HG03520 (cell line): Measurements from ENCODE around the gene GNLY.
"Not testable (repeated sequence)": the region's sequence is repeated elsewhere in the genome, so short reads cannot be mapped to it uniquely, and the experiment has no call there.

Experiments used
- ATAC-seq: cut with Tn5 transposase; IDR thresholded peaks from one replicate; pipeline ENCODE4 v1.9.1; 2021; ENCODE audit warnings: mild to moderate bottlenecking, moderate library complexity; ENCODE audit not compliant: unreplicated experiment

Gene GNLY

DNA sequence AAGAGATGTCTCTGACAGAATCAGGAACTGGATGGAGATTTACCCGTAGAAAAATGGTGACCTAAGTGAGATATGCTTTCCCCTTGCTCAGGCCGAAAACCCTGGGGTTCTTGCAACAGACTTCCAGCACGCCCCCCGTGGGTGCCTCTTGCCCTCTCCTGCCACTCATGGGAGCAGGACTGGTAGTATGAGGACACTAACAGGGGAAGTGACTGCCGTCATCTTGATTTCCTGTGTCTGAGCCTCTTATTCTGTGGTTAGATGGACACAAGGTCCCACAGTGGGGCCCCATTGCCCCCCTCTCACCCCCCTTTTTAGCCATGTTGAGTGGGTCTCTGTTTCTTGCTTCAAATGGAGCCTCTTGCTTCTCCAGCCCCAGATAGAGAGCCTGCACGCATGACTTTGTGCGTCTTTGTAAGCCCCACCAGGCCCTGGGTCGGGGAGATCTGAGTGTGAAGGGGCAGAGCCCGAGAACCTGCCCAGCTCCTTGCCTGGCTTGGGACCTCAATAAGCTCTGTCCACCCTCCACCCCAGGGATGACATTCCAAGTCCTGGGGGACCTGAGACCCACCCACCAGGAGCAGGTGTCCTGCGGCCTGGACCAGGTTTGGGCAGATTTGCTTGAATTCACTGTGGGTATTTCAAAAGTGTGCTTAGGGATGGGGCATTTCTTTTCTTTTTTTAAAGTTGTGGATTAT lies 12.6 kb downstream of the GNLY start:
- ATAC-seq: no peak

DNA sequence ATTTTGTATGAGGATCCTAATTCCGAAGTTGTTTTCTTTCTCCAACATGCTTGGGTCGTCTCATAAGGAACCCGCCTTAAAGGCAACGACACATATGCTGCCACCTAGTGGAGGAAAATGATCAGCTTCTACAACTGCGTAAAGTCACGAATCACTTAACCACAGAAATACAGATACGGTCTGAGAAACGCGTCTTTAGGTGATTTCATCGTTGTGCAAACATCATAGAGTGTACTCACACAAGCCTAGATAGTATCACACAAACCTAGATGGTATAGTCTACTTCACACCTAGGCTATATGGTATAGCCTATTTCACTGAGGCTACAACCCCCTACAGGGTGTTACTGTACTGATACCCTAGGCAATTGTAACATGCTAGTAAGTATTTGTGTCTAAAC lies 13.1 kb downstream of the GNLY start:
- peak; percentile 55 for ATAC-seq

DNA sequence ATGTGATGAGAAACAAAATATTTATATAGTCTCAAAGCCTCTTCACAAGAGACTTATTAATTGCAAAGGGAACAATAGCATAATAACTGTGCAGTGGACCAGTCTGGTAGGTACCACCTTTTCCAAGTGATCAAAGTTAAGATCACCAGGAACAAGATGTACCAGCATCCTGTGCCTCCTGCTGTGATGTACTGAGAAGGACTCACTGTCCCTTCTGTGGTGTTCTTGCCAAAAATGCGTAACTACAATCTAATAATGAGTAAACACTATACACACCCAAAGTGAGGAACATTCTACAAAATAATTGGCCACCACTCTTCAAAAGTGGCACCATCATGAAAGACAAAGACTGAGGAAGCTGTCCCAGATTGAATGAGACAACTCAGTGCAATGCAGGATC lies 14.5 kb downstream of the GNLY start:
- no peak for ATAC-seq

DNA sequence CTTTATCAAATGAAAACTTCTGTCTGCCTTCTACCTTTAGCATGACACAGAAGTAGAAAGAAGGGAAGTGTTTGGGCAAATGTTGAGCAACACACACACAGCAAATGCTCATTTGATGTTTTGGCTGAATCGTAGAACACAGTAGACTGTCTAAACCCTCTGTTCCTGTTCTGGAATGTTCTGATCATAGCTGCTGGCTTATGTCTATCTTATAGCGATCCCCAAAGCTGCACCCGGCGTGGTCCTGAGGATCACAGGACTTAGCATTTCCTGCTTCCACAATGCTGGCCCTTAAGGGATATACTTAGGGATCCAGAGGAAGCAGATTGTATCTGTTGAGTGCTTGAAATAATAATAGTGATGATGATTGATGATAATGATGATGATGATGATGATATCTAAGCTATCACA lies 15.2 kb downstream of the GNLY start:
- ATAC-seq: no peak

DNA sequence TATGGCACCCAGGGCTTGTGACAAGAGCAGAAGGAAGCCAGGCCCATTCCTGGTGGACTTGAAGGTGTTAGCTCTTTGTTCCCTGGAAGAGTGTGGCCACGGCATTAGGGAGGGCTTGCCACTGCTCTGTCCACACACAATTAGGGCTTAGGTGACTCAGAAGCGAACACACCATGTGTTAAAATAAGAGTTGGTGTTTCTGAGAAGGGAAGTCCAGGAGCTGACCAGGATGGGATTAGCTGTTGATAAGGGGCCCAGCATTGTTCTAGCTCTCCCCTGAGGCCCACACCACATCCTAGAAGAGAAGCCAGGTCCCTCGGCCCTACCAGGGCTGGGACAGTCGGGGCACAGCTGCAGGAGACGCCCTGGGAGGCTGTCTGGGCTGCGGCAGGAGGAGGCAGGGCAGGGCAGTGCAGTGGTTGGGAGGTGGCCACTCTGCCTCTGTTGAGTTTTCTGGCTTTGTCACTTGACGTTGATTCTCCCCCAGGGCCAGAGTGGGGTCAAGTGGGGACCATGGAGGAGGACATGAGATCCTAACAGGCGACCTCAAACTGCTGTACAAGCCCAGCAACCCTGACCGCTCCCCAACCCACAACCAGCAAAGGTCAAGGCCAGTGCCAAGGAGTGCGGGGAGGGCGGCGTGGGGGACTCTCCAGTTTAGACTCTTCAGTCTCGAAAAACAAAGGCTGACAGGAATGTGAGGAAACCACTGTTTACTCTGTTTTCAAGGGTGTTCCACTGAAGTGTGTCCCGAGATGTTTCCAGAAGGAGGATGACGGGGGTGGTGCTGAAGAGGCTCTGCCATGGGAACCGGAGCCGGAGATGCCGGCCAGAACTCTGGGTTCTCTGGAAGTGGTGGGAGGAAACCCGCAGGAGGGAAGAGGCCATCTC lies 16.8 kb downstream of the GNLY start:
- no peak for ATAC-seq

DNA sequence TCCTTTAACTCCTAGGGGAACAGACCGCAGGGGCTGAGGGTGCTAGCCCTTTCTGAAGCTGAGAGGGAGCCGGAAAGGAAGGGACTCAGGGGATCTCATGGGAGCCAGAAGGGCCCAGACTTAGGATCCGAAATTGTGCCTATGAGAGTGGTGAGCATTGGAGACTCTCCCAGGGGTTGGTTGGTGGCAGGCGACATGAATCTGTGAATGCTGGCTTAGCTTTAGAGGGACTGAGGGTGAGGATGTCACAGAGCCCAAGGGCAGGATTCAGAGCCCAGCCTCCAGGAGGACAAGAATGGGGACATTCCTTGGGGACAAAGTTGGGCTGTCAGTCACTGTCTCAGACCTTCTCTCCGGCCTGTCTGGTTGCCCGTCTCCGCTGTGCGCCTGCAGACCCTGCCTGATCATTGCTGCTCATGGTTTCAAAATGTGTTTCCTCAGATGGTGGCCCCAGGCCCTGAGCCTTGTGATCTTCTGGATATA lies 17.5 kb downstream of the GNLY start:
- ATAC-seq: no peak

DNA sequence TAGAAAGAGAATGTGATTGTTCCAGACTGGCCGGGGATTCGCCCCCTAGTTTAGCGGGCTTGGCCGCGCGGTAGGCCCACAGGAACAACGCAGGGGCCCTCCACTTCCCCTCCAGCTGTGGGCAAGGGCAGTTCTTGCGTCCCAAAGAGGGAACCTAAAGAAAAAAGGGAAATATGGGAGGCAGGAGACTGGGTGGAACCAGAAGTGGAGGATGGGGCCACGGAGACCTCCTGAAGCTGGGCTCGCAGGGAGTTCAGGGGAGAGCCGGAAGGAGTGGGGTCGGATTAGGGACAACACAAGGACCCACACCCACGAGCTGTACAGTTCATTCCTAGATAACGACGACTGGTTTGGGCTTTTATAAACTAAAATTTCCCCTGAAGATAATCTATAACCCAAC lies 18.2 kb downstream of the GNLY start:
- no peak for ATAC-seq

DNA sequence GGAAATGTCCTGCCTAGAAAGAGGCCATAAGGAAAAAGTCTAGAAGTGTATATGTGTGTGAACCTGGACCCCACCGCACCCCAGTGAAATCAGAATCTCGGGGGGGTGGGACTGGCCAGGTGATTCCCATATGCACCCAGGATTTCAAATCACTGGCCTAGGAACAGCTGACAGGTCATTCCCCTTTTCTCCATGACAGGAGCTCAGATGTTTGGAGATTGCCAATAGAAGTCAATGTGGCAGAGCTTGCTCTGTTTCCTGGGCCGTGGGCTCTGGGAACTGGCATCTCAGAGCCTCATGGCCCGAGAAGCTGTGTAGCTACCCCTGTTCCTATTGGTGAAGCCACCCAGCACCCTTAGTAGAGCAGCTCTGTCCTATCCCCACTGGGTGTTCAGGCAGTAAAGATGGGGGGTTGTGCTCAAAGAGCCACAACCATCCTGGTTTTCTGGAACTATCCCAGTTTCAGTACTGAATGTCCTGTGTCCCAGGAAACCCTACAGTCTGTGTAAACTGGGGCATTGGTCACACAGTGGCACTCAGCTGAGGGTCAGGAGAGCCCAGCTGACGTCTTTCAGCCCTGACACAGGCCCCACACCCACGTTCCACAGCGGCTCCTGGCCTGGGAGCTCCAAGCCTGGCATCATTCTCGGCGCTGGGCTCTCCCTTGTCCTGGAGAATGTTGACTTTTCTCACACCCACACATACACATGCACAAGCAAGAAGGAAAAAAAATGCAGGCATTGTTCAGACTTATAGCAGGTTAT lies 18.9 kb downstream of the GNLY start:
- ATAC-seq: no peak

DNA sequence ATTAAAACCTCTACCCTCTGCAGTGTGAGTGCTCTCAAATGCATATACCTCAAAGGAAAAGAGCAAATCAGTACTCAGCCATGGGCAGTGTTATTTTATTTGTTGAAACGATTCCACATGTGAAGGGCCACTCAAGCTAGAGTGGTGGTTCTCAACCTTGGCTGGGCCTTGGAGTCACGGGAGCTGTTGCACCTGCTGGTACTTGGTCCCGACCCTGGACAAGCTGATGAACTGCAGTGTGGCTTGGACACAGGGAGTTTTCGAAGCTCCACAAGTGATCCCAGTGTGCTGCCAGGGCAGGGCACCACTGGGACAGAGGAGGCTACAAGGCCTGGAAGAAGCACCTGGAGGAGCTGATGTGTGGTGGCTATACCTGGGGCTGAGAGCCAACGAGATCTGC lies 19.7 kb downstream of the GNLY start:
- ATAC-seq: no peak

DNA sequence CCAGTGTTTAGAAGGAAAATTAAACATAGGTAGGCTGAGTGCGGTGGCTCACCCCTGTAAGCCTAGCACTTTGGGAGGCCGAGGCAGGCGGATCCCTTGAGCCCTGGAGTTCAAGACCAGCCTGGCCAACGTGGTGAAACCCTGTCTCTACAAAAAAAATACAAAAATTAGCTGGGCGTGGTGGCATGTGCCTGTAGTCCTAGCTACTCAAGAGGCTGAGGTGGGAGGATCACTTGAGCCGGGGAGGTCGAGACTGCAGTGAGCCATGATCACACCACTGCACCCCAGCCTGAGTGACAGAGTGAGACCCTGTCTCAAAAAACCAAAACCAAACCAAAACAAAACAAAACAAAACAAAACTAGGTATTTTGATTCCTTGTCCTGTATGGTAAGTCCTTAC lies 20.3 kb downstream of the GNLY start:
- not testable (repeated sequence) for ATAC-seq

DNA sequence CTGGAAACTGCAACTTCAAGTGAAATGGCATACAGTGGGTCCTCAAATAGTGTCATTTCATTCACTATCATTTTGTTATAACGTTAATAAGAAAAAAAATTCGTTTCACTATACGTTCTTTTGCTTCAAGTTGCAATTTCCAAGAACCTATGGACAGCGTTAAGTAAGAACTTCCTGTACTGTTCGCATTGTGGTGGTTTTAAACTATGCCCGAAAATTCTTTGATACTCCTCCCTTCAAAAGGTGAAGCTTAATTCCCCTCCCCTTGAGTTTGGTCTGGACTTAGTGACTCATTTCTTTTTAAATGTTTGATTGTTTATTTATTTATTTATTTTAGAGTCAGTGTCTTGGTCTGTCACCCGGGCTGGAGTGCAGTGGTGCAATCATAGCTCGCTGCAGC lies 20.7 kb downstream of the GNLY start:
- ATAC-seq: no peak

DNA sequence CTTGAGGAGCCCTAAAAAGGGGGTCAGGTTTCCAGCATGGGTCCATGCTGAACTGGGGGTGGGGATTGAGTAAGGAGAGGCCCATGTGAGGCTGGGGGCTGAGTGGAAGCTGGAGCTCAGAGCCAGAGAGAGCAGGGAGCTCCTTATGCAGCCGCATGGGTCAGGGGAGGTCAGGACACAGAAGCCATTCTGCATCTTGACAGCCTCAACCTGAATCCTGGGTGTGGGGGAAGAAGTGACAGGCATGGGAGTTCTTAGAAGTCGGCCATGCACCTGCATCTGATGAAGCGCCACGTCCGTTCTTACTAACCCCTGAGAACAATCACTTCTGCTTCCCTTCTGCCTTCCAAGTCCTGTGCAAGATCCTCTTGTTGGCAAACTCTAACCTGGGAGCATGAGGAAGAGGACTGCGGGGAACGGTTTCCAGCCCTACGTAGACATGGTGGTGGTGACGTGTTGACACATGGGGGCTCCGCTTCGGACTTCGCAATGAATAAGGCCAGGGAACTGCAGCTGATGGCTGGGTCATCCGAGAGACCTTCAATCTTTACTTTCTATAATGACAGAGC lies 22.3 kb downstream of the GNLY start:
- no peak for ATAC-seq

DNA sequence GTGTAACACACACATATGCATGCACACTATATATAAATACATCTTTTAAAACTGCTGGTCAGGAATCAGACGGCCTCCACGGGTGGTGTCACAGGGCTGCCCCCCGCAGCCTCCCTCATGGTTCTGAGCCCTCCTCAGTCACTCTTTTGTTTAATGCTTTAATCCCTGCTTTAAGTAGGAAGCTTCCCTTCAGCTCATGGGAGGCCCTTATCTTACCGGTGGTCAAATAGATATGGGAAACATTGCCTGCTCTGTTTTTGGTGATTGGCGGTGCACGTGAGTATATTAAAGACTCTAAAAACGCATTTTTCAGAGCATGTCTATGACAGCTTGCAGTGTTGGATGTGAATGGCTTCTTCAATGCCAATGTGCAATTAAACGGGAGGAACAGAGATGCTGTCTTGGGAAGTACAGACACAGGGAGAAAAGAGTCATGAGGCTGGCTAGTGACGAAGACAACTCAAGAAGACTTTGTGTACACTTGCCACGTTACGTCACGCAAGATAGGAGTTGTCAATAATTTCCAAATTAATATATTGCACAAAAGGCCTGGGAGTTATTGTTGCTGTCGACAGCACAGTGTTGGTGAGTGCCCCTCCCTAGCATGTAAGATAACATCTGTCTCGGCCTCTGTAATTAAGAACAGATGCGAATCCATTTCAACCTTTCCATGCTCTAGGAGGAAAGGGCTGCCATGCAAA lies 23.3 kb downstream of the GNLY start:
- no peak for ATAC-seq

DNA sequence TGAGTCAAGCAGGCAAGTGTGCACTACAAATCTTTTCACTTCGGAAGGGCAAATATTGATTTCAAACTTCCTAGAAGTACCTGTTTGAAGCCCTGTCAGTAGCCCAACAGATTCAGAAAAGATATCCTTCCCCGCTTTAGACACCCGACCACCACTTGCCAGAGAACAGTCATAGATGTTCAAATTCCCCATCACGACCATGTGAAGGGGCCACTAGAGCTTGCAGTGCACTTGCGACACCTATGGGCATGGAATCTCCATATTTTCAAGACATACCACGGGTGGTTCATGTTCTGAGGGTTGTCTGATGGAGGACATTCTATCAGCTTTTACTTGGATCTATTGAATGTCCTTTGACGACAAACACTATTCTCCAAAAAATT lies 23.8 kb downstream of the GNLY start:
- ATAC-seq: no peak

DNA sequence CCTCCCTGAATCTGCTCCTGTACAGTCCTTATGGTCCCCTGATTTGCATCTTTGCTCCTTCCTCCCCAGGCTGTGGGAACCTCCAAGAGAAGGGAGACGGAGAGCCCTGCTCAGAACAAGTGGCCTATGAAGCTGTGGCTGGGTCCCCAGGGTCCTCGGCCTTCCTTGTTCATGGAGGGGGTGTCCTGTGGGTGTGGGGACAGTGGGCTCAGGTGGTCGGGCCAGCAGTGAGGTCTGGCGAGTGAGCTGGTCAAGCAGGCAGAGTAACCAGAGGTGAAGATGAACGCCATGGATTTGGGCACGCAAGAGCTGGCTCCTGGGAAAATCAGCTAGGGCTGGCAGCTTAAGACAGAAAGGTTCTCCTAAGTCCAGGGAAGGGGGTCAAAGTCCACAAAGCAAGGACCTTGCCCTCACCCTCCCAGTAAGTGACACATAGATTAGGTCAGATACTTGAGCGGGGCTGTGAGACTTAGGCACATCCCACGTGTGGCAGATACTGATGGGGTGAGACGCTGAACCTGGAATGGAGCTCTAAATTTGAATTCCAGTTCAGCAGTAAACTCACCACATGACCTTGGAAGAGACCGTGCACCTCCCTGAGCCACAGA lies 24.8 kb downstream of the GNLY start:
- ATAC-seq: no peak

DNA sequence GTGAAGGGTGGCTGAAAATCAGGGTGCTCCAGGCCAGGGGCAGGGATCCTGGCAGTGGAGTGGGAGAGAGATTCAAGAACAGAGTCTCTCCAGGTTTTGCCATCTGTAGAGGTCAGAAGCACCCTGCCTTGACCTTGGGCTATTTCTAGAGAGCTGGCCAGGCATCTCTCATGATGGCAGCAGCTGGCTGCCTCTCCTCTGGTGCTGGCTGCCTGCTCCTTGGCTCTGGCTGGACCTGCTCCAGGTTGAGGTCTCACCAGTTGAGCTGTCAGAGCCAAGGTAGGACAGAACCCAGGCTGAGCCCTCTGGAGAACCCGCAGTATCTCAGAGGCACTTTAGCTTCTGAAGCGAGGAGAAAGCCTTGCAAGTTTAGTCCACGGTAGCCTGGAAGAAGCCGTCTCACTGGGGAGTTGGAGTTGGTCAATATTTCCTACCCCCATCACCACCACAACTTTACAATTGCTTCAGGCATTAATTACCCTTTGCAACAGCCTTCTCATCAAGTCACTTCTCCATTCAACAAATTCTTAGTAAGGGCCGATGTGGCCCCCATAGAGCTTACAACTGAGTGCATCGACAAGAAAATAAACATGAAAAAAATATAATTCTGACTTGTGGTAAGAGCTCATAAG lies 25.6 kb downstream of the GNLY start:
- ATAC-seq: no peak

DNA sequence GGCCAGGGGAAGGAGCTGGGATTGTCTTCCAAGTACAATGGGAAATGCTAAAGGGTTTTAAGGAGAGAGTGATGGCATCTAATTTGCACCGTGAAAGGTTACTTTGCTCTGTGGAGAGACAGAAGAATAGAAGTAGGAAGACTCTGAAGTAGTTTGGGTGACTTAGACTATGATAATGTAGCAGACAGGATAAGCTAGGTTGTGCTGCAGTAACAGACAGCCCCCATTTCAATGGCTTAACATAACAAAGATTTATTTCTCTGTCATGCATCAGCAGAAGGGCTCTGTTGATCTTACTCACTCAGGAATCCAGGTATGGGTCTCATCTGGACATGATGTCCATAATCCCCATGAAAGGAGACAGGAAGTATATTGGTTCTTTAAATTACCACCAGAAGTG lies 26.4 kb downstream of the GNLY start:
- no peak for ATAC-seq

DNA sequence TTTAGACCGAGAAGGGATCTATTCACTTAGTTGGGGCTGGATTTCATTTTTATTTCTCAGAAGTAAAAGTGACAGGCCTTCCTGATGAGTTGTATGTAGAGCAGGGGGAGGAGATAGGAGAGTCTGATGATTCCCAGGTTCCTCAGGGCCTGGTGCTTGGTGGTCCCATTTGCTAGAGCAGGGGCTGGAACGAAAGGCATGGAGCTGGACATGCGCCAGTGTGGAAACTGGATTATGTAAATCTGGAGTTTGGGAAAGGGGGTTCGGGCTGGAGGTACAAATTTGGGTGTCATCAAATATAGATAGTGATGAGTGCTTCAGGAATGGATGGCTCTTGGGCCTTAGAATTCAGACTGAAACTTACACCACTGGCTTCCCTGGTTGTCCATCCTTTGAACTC lies 27.5 kb downstream of the GNLY start:
- ATAC-seq: no peak

DNA sequence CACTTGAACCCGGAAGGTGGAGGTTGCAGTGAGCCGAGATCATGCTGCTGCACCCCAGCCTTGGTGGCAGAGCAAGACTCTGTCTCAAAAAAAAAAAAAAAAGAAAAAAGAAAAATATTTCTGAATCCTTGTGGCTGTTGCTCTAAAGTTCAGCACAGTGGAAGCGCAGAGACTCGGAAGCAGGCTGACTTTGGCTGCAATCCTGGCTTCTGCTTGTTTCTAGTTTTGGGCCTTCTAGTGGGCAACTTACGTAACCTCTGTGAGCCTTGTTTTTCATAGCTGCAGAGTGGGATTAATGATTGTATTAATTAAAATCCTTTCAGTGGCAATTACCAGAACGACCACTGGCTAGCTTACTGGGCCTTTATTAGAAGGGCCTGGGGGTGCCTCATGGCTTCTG lies 28.4 kb downstream of the GNLY start:
- no peak for ATAC-seq
